ENCODE measurements around the gene NAP1L1. TPM values are rescaled to one million over a fixed set of nuclear protein-coding genes. Genes with fewer than 3 reads are reported as not detected.
A peak's percentile ranks its signal among the peaks of the same experiment; 100 is the strongest.

Gene NAP1L1
- total RNA-seq, 1 experiment from 2014 or later, result 837 TPM

- Histone ChIP-seq H3K4me1 (ENCODE audit: insufficient read depth, low read length, poor library complexity, severe bottlenecking) (peaks cover 15% of the 10 kb centered on the region), H3K4me3 (ENCODE audit: low read depth, low read length, poor library complexity, severe bottlenecking) (no peak overlapping the region), H3K36me3 (ENCODE audit: insufficient read depth, low read length, poor library complexity, severe bottlenecking) (no peaks in the 10 kb centered on the region), H3K9me3 (ENCODE audit: low read depth, low read length, poor library complexity, severe bottlenecking) (no peaks in the 10 kb centered on the region), H3K27me3 (replicated peaks; ENCODE audit: insufficient read depth, low read depth, low read length, poor library complexity) (no peaks in the 10 kb centered on the region), H3K27ac (ENCODE audit: low read depth, low read length, poor library complexity, severe bottlenecking) (no peak overlapping the region)
- no TSS peak for BruUV-seq (replicated peaks)
- intact Hi-C loops (cut with micrococcal nuclease; ENCODE audit: unreplicated experiment), result no loop called here
- no peak for TF ChIP-seq CTCF (conservative IDR thresholded peaks at IDR 0.05; ENCODE audit: low read depth, low read length)
- no peak for TF ChIP-seq EZH2 (IDR thresholded peaks at IDR 0.05; ENCODE audit: borderline replicate concordance, low read depth, low read length, poor library complexity, severe bottlenecking)
- ChIA-PET CTCF (no interaction called here), POLR2A (ENCODE audit: low non-redundant PET) (no interaction called here)
- DNase-seq (ENCODE audit: low spot score), result no peak
These were observed 65.8 kb downstream of the NAP1L1 start for GRCh38 chr12:76018672-76019071.

- H3K27ac ChIP-seq (ENCODE audit: low read depth, low read length, poor library complexity, severe bottlenecking), result no peak overlapping the region
- no peaks in the 10 kb centered on the region for H3K36me3 ChIP-seq (ENCODE audit: insufficient read depth, low read length, poor library complexity, severe bottlenecking)
- peaks cover 15% of the 10 kb centered on the region for H3K4me1 ChIP-seq (ENCODE audit: insufficient read depth, low read length, poor library complexity, severe bottlenecking)
- ChIA-PET POLR2A (ENCODE audit: low non-redundant PET) (no interaction called here), CTCF (no interaction called here)
- H3K9me3 ChIP-seq (ENCODE audit: low read depth, low read length, poor library complexity, severe bottlenecking), result no peaks in the 10 kb centered on the region
- no peaks in the 10 kb centered on the region for H3K27me3 ChIP-seq (replicated peaks; ENCODE audit: insufficient read depth, low read depth, low read length, poor library complexity)
- H3K4me3 ChIP-seq (ENCODE audit: low read depth, low read length, poor library complexity, severe bottlenecking), result no peak overlapping the region
- BruUV-seq (replicated peaks), result no TSS peak
- intact Hi-C loops (cut with micrococcal nuclease; ENCODE audit: unreplicated experiment), result no loop called here
- TF ChIP-seq EZH2 (IDR thresholded peaks at IDR 0.05; ENCODE audit: borderline replicate concordance, low read depth, low read length, poor library complexity, severe bottlenecking), result no peak
- no peak for TF ChIP-seq CTCF (conservative IDR thresholded peaks at IDR 0.05; ENCODE audit: low read depth, low read length)
- DNase-seq (ENCODE audit: low spot score), result peak; percentile 28
These were observed 66.4 kb downstream of the NAP1L1 start for GRCh38 chr12:76018111-76018510.

DNA sequence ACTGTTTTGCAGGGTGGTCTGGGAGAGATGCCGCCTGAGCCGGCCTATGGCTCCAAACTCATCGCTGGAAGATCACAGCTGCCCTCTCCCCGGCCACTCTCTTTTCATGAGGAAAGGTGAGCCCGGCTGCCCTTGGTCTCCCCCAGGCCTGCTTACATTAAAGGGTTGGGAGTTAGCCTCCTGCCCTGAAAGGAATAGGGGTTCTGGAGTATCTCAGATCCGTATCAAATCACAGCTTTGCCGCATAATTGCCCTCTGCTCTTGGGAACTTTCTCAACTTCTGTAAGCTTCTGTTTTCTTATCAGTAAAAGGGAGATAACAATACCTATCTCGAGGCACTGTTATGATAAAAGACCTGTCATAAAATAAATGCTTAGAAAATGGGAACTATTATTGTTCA, 70.5 kb downstream of the NAP1L1 start:
- Histone ChIP-seq H3K27ac (ENCODE audit: low read depth, low read length, poor library complexity, severe bottlenecking) (no peak overlapping the region), H3K27me3 (replicated peaks; ENCODE audit: insufficient read depth, low read depth, low read length, poor library complexity) (no peaks in the 10 kb centered on the region), H3K36me3 (ENCODE audit: insufficient read depth, low read length, poor library complexity, severe bottlenecking) (no peaks in the 10 kb centered on the region), H3K4me1 (ENCODE audit: insufficient read depth, low read length, poor library complexity, severe bottlenecking) (no peaks in the 10 kb centered on the region), H3K9me3 (ENCODE audit: low read depth, low read length, poor library complexity, severe bottlenecking) (no peaks in the 10 kb centered on the region), H3K4me3 (ENCODE audit: low read depth, low read length, poor library complexity, severe bottlenecking) (no peak overlapping the region)
- no TSS peak for BruUV-seq (replicated peaks)
- ChIA-PET CTCF (no interaction called here), POLR2A (ENCODE audit: low non-redundant PET) (no interaction called here)
- no peak for DNase-seq (ENCODE audit: low spot score)
- intact Hi-C loops (cut with micrococcal nuclease; ENCODE audit: unreplicated experiment), result no loop called here
- TF ChIP-seq CTCF (conservative IDR thresholded peaks at IDR 0.05; ENCODE audit: low read depth, low read length) (no peak), EZH2 (IDR thresholded peaks at IDR 0.05; ENCODE audit: borderline replicate concordance, low read depth, low read length, poor library complexity, severe bottlenecking) (no peak)

Measured in A673 (cell line).